ENCODE measurements around the gene C9orf43. TPM values are rescaled to one million over a fixed set of nuclear protein-coding genes. Genes with fewer than 3 reads are reported as not detected.
A peak's percentile ranks its signal among the peaks of the same experiment; 100 is the strongest.
"Not testable (repeated sequence)": the region's sequence is repeated elsewhere in the genome, so short reads cannot be mapped to it uniquely, and the experiment has no call there.

C9orf43 gene
- polyA plus RNA-seq, 1 donor = 0.84 TPM

GRCh38 chr9:113372059-113372458, 38.5 kb upstream of the C9orf43 start:
- no peaks in the 10 kb centered on the region for H3K27me3 ChIP-seq (ENCODE audit: control insufficient read depth, insufficient read depth, low read length)
- peak overlapping the region; percentile 15 for H3K27ac ChIP-seq (ENCODE audit: low read length)
- no peak overlapping the region for H3K4me3 ChIP-seq (ENCODE audit: low read length)
- no CpG with 5 or more reads among the region's 5 CpGs for WGBS (ENCODE audit: insufficient coverage, low lambda C conversion rate)
- peaks cover 35% of the 10 kb centered on the region for H3K36me3 ChIP-seq (ENCODE audit: control insufficient read depth, insufficient read depth, low read length)
- no peak for DNase-seq
- H3K4me1 ChIP-seq (ENCODE audit: control insufficient read depth, insufficient read depth, low read length) = peaks cover 38% of the 10 kb centered on the region
- H3K9me3 ChIP-seq (ENCODE audit: control insufficient read depth, low read depth, low read length) = no peaks in the 10 kb centered on the region

- DNase-seq = peak; percentile 65 to 86
- peaks cover 35% of the 10 kb centered on the region for H3K36me3 ChIP-seq (ENCODE audit: control insufficient read depth, insufficient read depth, low read length)
- no peaks in the 10 kb centered on the region for H3K9me3 ChIP-seq (ENCODE audit: control insufficient read depth, low read depth, low read length)
- WGBS (ENCODE audit: insufficient coverage, low lambda C conversion rate) = no CpG with 5 or more reads among the region's 3 CpGs
- no peaks in the 10 kb centered on the region for H3K27me3 ChIP-seq (ENCODE audit: control insufficient read depth, insufficient read depth, low read length)
- H3K4me3 ChIP-seq (ENCODE audit: low read length) = peak overlapping the region; percentile 100
- H3K4me1 ChIP-seq (ENCODE audit: control insufficient read depth, insufficient read depth, low read length) = peaks cover 47% of the 10 kb centered on the region
- H3K27ac ChIP-seq (ENCODE audit: low read length) = peak overlapping the region; percentile 100
Observed at GRCh38 chr9:113373256-113373655, 37.3 kb upstream of the C9orf43 start.

- Histone ChIP-seq H3K36me3 (ENCODE audit: control insufficient read depth, insufficient read depth, low read length) (peaks cover 35% of the 10 kb centered on the region), H3K9me3 (ENCODE audit: control insufficient read depth, low read depth, low read length) (no peaks in the 10 kb centered on the region), H3K27me3 (ENCODE audit: control insufficient read depth, insufficient read depth, low read length) (no peaks in the 10 kb centered on the region), H3K27ac (ENCODE audit: low read length) (peak overlapping the region; percentile 100), H3K4me3 (ENCODE audit: low read length) (peak overlapping the region; percentile 100), H3K4me1 (ENCODE audit: control insufficient read depth, insufficient read depth, low read length) (peaks cover 52% of the 10 kb centered on the region)
- WGBS (ENCODE audit: insufficient coverage, low lambda C conversion rate) = no CpG with 5 or more reads among the region's 24 CpGs
- no peak for DNase-seq
Observed at GRCh38 chr9:113373676-113374392, 36.7 kb upstream of the C9orf43 start.

GRCh38 chr9:113375057-113376023, 35.2 kb upstream of the C9orf43 start:
- Histone ChIP-seq H3K4me3 (ENCODE audit: low read length) (peak overlapping the region; percentile 100), H3K36me3 (ENCODE audit: control insufficient read depth, insufficient read depth, low read length) (peaks cover 35% of the 10 kb centered on the region), H3K9me3 (ENCODE audit: control insufficient read depth, low read depth, low read length) (no peaks in the 10 kb centered on the region), H3K27ac (ENCODE audit: low read length) (peak overlapping the region; percentile 100), H3K27me3 (ENCODE audit: control insufficient read depth, insufficient read depth, low read length) (no peaks in the 10 kb centered on the region), H3K4me1 (ENCODE audit: control insufficient read depth, insufficient read depth, low read length) (peaks cover 63% of the 10 kb centered on the region)
- no CpG with 5 or more reads among the region's 6 CpGs for WGBS (ENCODE audit: insufficient coverage, low lambda C conversion rate)
- DNase-seq = peak; percentile 93 to 97

GRCh38 chr9:113376634-113377567, 33.6 kb upstream of the C9orf43 start, which contains the start of gene HDHD3:
Gene HDHD3 (minus strand): TSS chr9:113376986. CDS start chr9:113374354, 2,632 bp downstream.
- peak; percentile 86 to 93 for DNase-seq
- Histone ChIP-seq H3K36me3 (ENCODE audit: control insufficient read depth, insufficient read depth, low read length) (peaks cover 35% of the 10 kb centered on the region), H3K4me3 (ENCODE audit: low read length) (peak within 1 kb of the TSS; percentile 100), H3K27me3 (ENCODE audit: control insufficient read depth, insufficient read depth, low read length) (no peaks in the 10 kb centered on the region), H3K4me1 (ENCODE audit: control insufficient read depth, insufficient read depth, low read length) (peaks cover 67% of the 10 kb centered on the region), H3K9me3 (ENCODE audit: control insufficient read depth, low read depth, low read length) (no peaks in the 10 kb centered on the region), H3K27ac (ENCODE audit: low read length) (peak within 1 kb of the TSS; percentile 100)
- WGBS (ENCODE audit: insufficient coverage, low lambda C conversion rate) = no CpG with 5 or more reads among the region's 74 CpGs

- Histone ChIP-seq H3K27ac (ENCODE audit: low read length) (peak overlapping the region; percentile 93), H3K4me1 (ENCODE audit: control insufficient read depth, insufficient read depth, low read length) (peaks cover 61% of the 10 kb centered on the region), H3K36me3 (ENCODE audit: control insufficient read depth, insufficient read depth, low read length) (peaks cover 11% of the 10 kb centered on the region)
- no CpG with 5 or more reads among the region's 24 CpGs for WGBS (ENCODE audit: insufficient coverage, low lambda C conversion rate)
- not testable (repeated sequence) for H3K27me3 ChIP-seq (ENCODE audit: control insufficient read depth, insufficient read depth, low read length); H3K4me3 ChIP-seq (ENCODE audit: low read length); H3K9me3 ChIP-seq (ENCODE audit: control insufficient read depth, low read depth, low read length)
- DNase-seq = peak in 1 of 2 donors; percentile 60
Observed at GRCh38 chr9:113379094-113379828, 31.3 kb upstream of the C9orf43 start.

- H3K36me3 ChIP-seq (ENCODE audit: control insufficient read depth, insufficient read depth, low read length); H3K27me3 ChIP-seq (ENCODE audit: control insufficient read depth, insufficient read depth, low read length); H3K9me3 ChIP-seq (ENCODE audit: control insufficient read depth, low read depth, low read length); H3K4me3 ChIP-seq (ENCODE audit: low read length): not testable (repeated sequence)
- H3K27ac ChIP-seq (ENCODE audit: low read length) = peak overlapping the region; percentile 93
- DNase-seq = peak in 1 of 2 donors; percentile 21
- WGBS (ENCODE audit: insufficient coverage, low lambda C conversion rate) = no CpG with 5 or more reads among the region's 2 CpGs
- H3K4me1 ChIP-seq (ENCODE audit: control insufficient read depth, insufficient read depth, low read length) = peaks cover 58% of the 10 kb centered on the region
Observed at GRCh38 chr9:113379829-113380210, 30.7 kb upstream of the C9orf43 start.

- Histone ChIP-seq H3K36me3 (ENCODE audit: control insufficient read depth, insufficient read depth, low read length) (no peaks in the 10 kb centered on the region), H3K27me3 (ENCODE audit: control insufficient read depth, insufficient read depth, low read length) (no peaks in the 10 kb centered on the region), H3K9me3 (ENCODE audit: control insufficient read depth, low read depth, low read length) (no peaks in the 10 kb centered on the region), H3K27ac (ENCODE audit: low read length) (peak overlapping the region; percentile 93), H3K4me1 (ENCODE audit: control insufficient read depth, insufficient read depth, low read length) (peaks cover 57% of the 10 kb centered on the region), H3K4me3 (ENCODE audit: low read length) (no peak overlapping the region)
- peak; percentile 70 to 84 for DNase-seq
- WGBS (ENCODE audit: insufficient coverage, low lambda C conversion rate) = no CpG with 5 or more reads among the region's 1 CpG
Observed at GRCh38 chr9:113380869-113381378, 29.6 kb upstream of the C9orf43 start.

GRCh38 chr9:113381441-113381840, 29.1 kb upstream of the C9orf43 start:
- Histone ChIP-seq H3K4me1 (ENCODE audit: control insufficient read depth, insufficient read depth, low read length) (peaks cover 59% of the 10 kb centered on the region), H3K27ac (ENCODE audit: low read length) (peak overlapping the region; percentile 93)
- not testable (repeated sequence) for H3K27me3 ChIP-seq (ENCODE audit: control insufficient read depth, insufficient read depth, low read length); H3K36me3 ChIP-seq (ENCODE audit: control insufficient read depth, insufficient read depth, low read length); DNase-seq; H3K4me3 ChIP-seq (ENCODE audit: low read length); H3K9me3 ChIP-seq (ENCODE audit: control insufficient read depth, low read depth, low read length)
- no CpG with 5 or more reads among the region's 7 CpGs for WGBS (ENCODE audit: insufficient coverage, low lambda C conversion rate)

Data from large intestine (tissue), 3 donors.